ENCODE measurements around the gene HS6ST2. TPM values are rescaled to one million over a fixed set of nuclear protein-coding genes. Genes with fewer than 3 reads are reported as not detected.

HS6ST2 gene
- total RNA-seq, 1 experiment from 2014 or later = 0.26 TPM

GRCh38 chrX:132677233-132677716 lies 281.2 kb downstream of the HS6ST2 start:
- intact Hi-C loops (cut with micrococcal nuclease; ENCODE audit: unreplicated experiment) (no loop called here), in situ Hi-C loops (cut with HindIII; ENCODE audit: low pct_unique_long_range_greater_than_20kb, low sequenced_read_pairs) (no loop called here)
- POLR2A ChIA-PET = interaction anchor here (0.5 kb wide), 1 partner anchor 319 kb away, joined by 17 read pairs; no protein-coding TSS in a partner anchor
- no TSS peak for BruUV-seq (replicated peaks)
- H3K27me3 ChIP-seq (ENCODE audit: control insufficient read depth, insufficient read depth, low read length) = no peaks in the 10 kb centered on the region
- no peak overlapping the region for H3K27ac ChIP-seq (ENCODE audit: low read length)
- DNase-seq (ENCODE audit: low read depth, low spot score) = no peak
- ATAC-seq = no peak
- H3K9me3 ChIP-seq (ENCODE audit: control insufficient read depth, insufficient read depth, low read depth, low read length) = no peaks in the 10 kb centered on the region
- no peak overlapping the region for H3K4me3 ChIP-seq (ENCODE audit: low read depth in 2 of 2, low read length in 2 of 2)
- TF ChIP-seq TCF7L2 (IDR thresholded peaks at IDR 0.05; ENCODE audit: low read depth, low read length) (no peak), POLR2AphosphoS5 (IDR thresholded peaks at IDR 0.05; ENCODE audit: low read depth, low read length) (no peak), CTCF (IDR thresholded peaks at IDR 0.05) (no peak), REST (IDR thresholded peaks at IDR 0.05; ENCODE audit: insufficient read depth in 1 of 2, low read depth in 2 of 2, low read length in 1 of 2) (no peak), SIN3A (IDR thresholded peaks at IDR 0.05; ENCODE audit: borderline replicate concordance, insufficient read depth, low read depth, low read length) (no peak)
- CTCF ChIA-PET = no interaction called here
- H3K36me3 ChIP-seq (ENCODE audit: control insufficient read depth, insufficient read depth, low read length) = no peaks in the 10 kb centered on the region
- no peaks in the 10 kb centered on the region for H3K4me1 ChIP-seq (ENCODE audit: control insufficient read depth, insufficient read depth, low read length)

- Histone ChIP-seq H3K27ac (ENCODE audit: low read length) (no peak overlapping the region), H3K27me3 (ENCODE audit: control insufficient read depth, insufficient read depth, low read length) (no peaks in the 10 kb centered on the region), H3K4me3 (ENCODE audit: low read depth in 2 of 2, low read length in 2 of 2) (no peak overlapping the region), H3K4me1 (ENCODE audit: control insufficient read depth, insufficient read depth, low read length) (no peaks in the 10 kb centered on the region), H3K9me3 (ENCODE audit: control insufficient read depth, insufficient read depth, low read depth, low read length) (no peaks in the 10 kb centered on the region), H3K36me3 (ENCODE audit: control insufficient read depth, insufficient read depth, low read length) (no peaks in the 10 kb centered on the region)
- DNase-seq (ENCODE audit: low read depth, low spot score) (no peak), ATAC-seq (no peak)
- ChIA-PET POLR2A (interaction anchor here (0.5 kb wide), 1 partner anchor 319 kb away, joined by 17 read pairs; no protein-coding TSS in a partner anchor), CTCF (no interaction called here)
- intact Hi-C loops (cut with micrococcal nuclease; ENCODE audit: unreplicated experiment) = no loop called here
- no TSS peak for BruUV-seq (replicated peaks)
- in situ Hi-C loops (cut with HindIII; ENCODE audit: low pct_unique_long_range_greater_than_20kb, low sequenced_read_pairs) = no loop called here
- no peak for TF ChIP-seq TCF7L2 (IDR thresholded peaks at IDR 0.05; ENCODE audit: low read depth, low read length)
- no peak for TF ChIP-seq REST (IDR thresholded peaks at IDR 0.05; ENCODE audit: insufficient read depth in 1 of 2, low read depth in 2 of 2, low read length in 1 of 2)
- peak; percentile 17; the same call in 1 of the 2 replicates for TF ChIP-seq CTCF (IDR thresholded peaks at IDR 0.05)
Observed at GRCh38 chrX:132676561-132677186, 281.8 kb downstream of the HS6ST2 start.
